Peyer's patch (tissue), 4 donors: ENCODE data around the gene SLC5A3.

ENCODE experiments used
- CTCF ChIP-seq, 6 experiments: fragments of 450-650 bp in 4 of 6; fragments of 200-600 bp in 2 of 6; sonication (generic) in 1 of 6; IDR thresholded peaks; one replicate each; pipeline ENCODE4 v1.5.1; 2017 to 2019; ENCODE audit warnings: antibody characterized with exemption in 6 of 6, mild to moderate bottlenecking in 3 of 6, moderate library complexity in 1 of 6
- POLR2A ChIP-seq, 2 donors: fragments of 450-650 bp; IDR thresholded peaks; one replicate each; pipeline ENCODE4 v1.5.1; 2017; ENCODE audit warnings: antibody characterized with exemption in 2 of 2, mild to moderate bottlenecking in 2 of 2, moderate library complexity in 2 of 2

- TF ChIP-seq POLR2A (IDR thresholded peaks at IDR 0.05) (no peak), CTCF (IDR thresholded peaks at IDR 0.05) (peak in 2 of 6 experiments; percentile 12 to 15)
Measured at GRCh38 chr21:34091607-34092006, 18.2 kb downstream of the SLC5A3 start.
